MM.1S (cell line): ENCODE results near the gene MAP1LC3B2.

Experiments used
- CTCF ChIP-seq: fragments of 300-600 bp; sonication (generic); IDR thresholded peaks from 2 replicates; pipeline ENCODE4 v1.5.1; 2016; ENCODE audit warnings: antibody characterized with exemption, low read length, mixed read lengths
- EZH2 ChIP-seq: fragments of 300-600 bp; sonication (generic); optimal IDR thresholded peaks from 2 replicates; pipeline ENCODE3; 2017; ENCODE audit warnings: low read depth, mild to moderate bottlenecking, antibody characterized with exemption, low read length, mixed read lengths

GRCh38 chr12:116559162-116559935 is at the start of gene MAP1LC3B2:
- no peak for TF ChIP-seq CTCF
- TF ChIP-seq EZH2, result no peak
